ENCODE data around the gene SOCS6.

- TF ChIP-seq EZH2 (IDR thresholded peaks at IDR 0.05; ENCODE audit: insufficient read depth, poor library complexity, severe bottlenecking) (no peak), EZH2phosphoT487 (IDR thresholded peaks at IDR 0.05; ENCODE audit: insufficient read depth, low read depth) (no peak)
These were observed 36.1 kb downstream of the SOCS6 start for GRCh38 chr18:70324897-70325296.
